H1 (cell line): Measurements from ENCODE around the gene OSBP. TPM values are rescaled to one million over a fixed set of nuclear protein-coding genes. Genes with fewer than 3 reads are reported as not detected.

Experiments
- CTCF ChIA-PET: fragments of 300-600 bp; sonication (Branson Sonifier 250); formaldehyde crosslinking; loops from one replicate; lab custom pipeline; 2021; ENCODE audit not compliant: partially characterized antibody; lab: Charles Lee
- POLR2A ChIA-PET: fragments of 300-600 bp; sonication (Branson Sonifier 250); formaldehyde crosslinking; loops from one replicate; lab custom pipeline; 2021; ENCODE audit warnings: inconsistent platforms; ENCODE audit not compliant: partially characterized antibody; lab: Charles Lee
- DNase-seq, 2 experiments: peaks; one replicate each; pipeline versions ENCODE4 v3.0.0 to v3.0.0-alpha.2; 2010 to 2022; ENCODE audit warnings: low spot score in 2 of 2, low read depth in 1 of 2, mixed read lengths in 1 of 2
- FAIRE-seq: peaks from 2 replicates; lab custom pipeline; 2011; peaks lifted over from hg19 to GRCh38; lab: Jason Lieb, UNC
- H2AFZ ChIP-seq: 2 replicates; pipeline ENCODE4 v1.8.1; 2012; ENCODE audit warnings: low read length, inconsistent platforms
- H2AK5ac ChIP-seq: 2 replicates; pipeline ENCODE4 v1.6.1; 2013; ENCODE audit warnings: low read depth, low read length
- H2BK120ac ChIP-seq: replicated peaks from 2 replicates; pipeline ENCODE3; 2013; ENCODE audit warnings: low read depth, low read length, inconsistent platforms
- H2BK12ac ChIP-seq: 2 replicates; pipeline ENCODE4 v1.6.1; 2013; ENCODE audit warnings: low read depth, low read length
- H2BK15ac ChIP-seq: 2 replicates; pipeline ENCODE4 v1.6.1; 2013; ENCODE audit warnings: low read length
- H2BK20ac ChIP-seq: 2 replicates; pipeline ENCODE4 v1.6.1; 2013; ENCODE audit warnings: low read length
- H2BK5ac ChIP-seq: 2 replicates; pipeline ENCODE4 v1.6.1; 2013; ENCODE audit warnings: low read depth, low read length
- H3K14ac ChIP-seq: 2 replicates; pipeline ENCODE4 v1.6.1; 2013; ENCODE audit warnings: inconsistent platforms; ENCODE audit not compliant: insufficient read length
- H3K18ac ChIP-seq: 2 replicates; pipeline ENCODE4 v1.6.1; 2013; ENCODE audit warnings: low read length; ENCODE audit errors: extremely low read depth
- H3K23ac ChIP-seq: 2 replicates; pipeline ENCODE4 v1.6.1; 2013; ENCODE audit warnings: inconsistent platforms; ENCODE audit not compliant: insufficient read length
- H3K23me2 ChIP-seq: 2 replicates; pipeline ENCODE4 v1.6.1; 2013; ENCODE audit warnings: low read depth, low read length
- H3K27ac ChIP-seq: 2 replicates; pipeline ENCODE4 v1.6.1; 2011; ENCODE audit warnings: low read depth, low read length, inconsistent platforms
- H3K27me3 ChIP-seq, 4 experiments: replicated peaks in 1 of 4; 1 replicate in 1 of 4; 2 replicates in 3 of 4; pipeline versions ENCODE4 v1.6.1 to v1.8.1; 2011 to 2013; ENCODE audit warnings: low read length in 3 of 4, mild to moderate bottlenecking in 3 of 4, inconsistent platforms in 2 of 4, mixed read lengths in 2 of 4, moderate library complexity in 1 of 4; ENCODE audit not compliant: control insufficient read depth in 3 of 4, insufficient read depth in 3 of 4; ENCODE audit errors: extremely low read depth in 1 of 4
- H3K36me3 ChIP-seq, 4 experiments: 2 replicates each; pipeline versions ENCODE4 v1.6.1 to v1.8.1; 2011 to 2013; ENCODE audit warnings: mild to moderate bottlenecking in 4 of 4, low read length in 3 of 4, moderate library complexity in 2 of 4, control low read depth in 1 of 4, inconsistent platforms in 1 of 4; ENCODE audit not compliant: insufficient read depth in 4 of 4, control insufficient read depth in 2 of 4
- H3K4ac ChIP-seq: replicated peaks from 2 replicates; pipeline ENCODE3; 2013; ENCODE audit warnings: low read length, low read depth, mixed read lengths, inconsistent platforms; ENCODE audit not compliant: insufficient read length
- H3K4me1 ChIP-seq, 4 experiments: replicated peaks in 1 of 4; 1 replicate in 1 of 4; 2 replicates in 3 of 4; pipeline versions ENCODE4 v1.6.1 to v1.8.1; 2011 to 2013; ENCODE audit warnings: low read length in 3 of 4, inconsistent platforms in 2 of 4, mixed read lengths in 1 of 4; ENCODE audit not compliant: insufficient read depth in 4 of 4, control insufficient read depth in 3 of 4
- H3K4me2 ChIP-seq, 2 experiments: 2 replicates each; pipeline versions ENCODE4 v1.6.1 to v1.8.1; 2011 to 2013; ENCODE audit warnings: low read depth in 2 of 2, low read length in 2 of 2, control low read depth in 1 of 2, inconsistent platforms in 1 of 2, mild to moderate bottlenecking in 1 of 2; ENCODE audit not compliant: insufficient read depth in 1 of 2
- H3K4me3 ChIP-seq, 4 experiments: fragments of 200-600, 300-600 bp in 1 of 4; sonication (generic), shearing (Covaris generic), sonication (Bioruptor Twin) in 1 of 4; 2 replicates each; pipeline versions ENCODE4 v1.5.1 to v1.8.1; 2011 to 2016; ENCODE audit warnings: low read length in 4 of 4, low read depth in 3 of 4, control low read depth in 2 of 4, inconsistent platforms in 2 of 4, mild to moderate bottlenecking in 2 of 4, mixed read lengths in 1 of 4, moderate library complexity in 1 of 4; ENCODE audit not compliant: insufficient read depth in 2 of 4; ENCODE audit errors: extremely low read depth in 1 of 4
- H3K56ac ChIP-seq: replicated peaks from 2 replicates; pipeline ENCODE3; 2013; ENCODE audit warnings: low read depth, mild to moderate bottlenecking, mixed read lengths, low read length, inconsistent platforms; ENCODE audit not compliant: insufficient read length
- H3K79me1 ChIP-seq: 2 replicates; pipeline ENCODE4 v1.6.1; 2013; ENCODE audit warnings: low read depth, low read length, control low read depth
- H3K79me2 ChIP-seq, 2 experiments: 2 replicates each; pipeline versions ENCODE4 v1.6.1 to v1.8.1; 2012 to 2013; ENCODE audit warnings: low read length in 2 of 2, mild to moderate bottlenecking in 2 of 2, inconsistent platforms in 1 of 2; ENCODE audit not compliant: insufficient read depth in 2 of 2, control insufficient read depth in 1 of 2
- H3K9ac ChIP-seq, 4 experiments: replicated peaks in 1 of 4; 1 replicate in 1 of 4; 2 replicates in 3 of 4; pipeline versions ENCODE4 v1.6.1 to v1.8.1; 2011 to 2013; ENCODE audit warnings: low read depth in 3 of 4, low read length in 3 of 4, control low read depth in 2 of 4, mild to moderate bottlenecking in 2 of 4, moderate library complexity in 2 of 4, inconsistent platforms in 1 of 4; ENCODE audit errors: extremely low read depth in 1 of 4
- H3K9me3 ChIP-seq, 2 experiments: 2 replicates each; pipeline versions ENCODE4 v1.6.1 to v1.8.1; 2012 to 2013; ENCODE audit warnings: mild to moderate bottlenecking in 2 of 2, moderate library complexity in 2 of 2, control low read depth in 1 of 2, inconsistent platforms in 1 of 2, low read depth in 1 of 2, low read length in 1 of 2, mixed read lengths in 1 of 2; ENCODE audit not compliant: insufficient read depth in 2 of 2
- H4K20me1 ChIP-seq, 2 experiments: replicated peaks in 1 of 2; 2 replicates each; pipeline versions ENCODE3 to v1.8.1; 2011 to 2013; ENCODE audit warnings: inconsistent platforms in 2 of 2, low read length in 2 of 2, mild to moderate bottlenecking in 1 of 2; ENCODE audit not compliant: insufficient read depth in 2 of 2, control insufficient read depth in 1 of 2
- H4K5ac ChIP-seq: 2 replicates; pipeline ENCODE4 v1.6.1; 2013; ENCODE audit warnings: low read length, low read depth, mixed read lengths, inconsistent platforms; ENCODE audit not compliant: insufficient read length
- H4K8ac ChIP-seq: 2 replicates; pipeline ENCODE4 v1.8.0; 2013; ENCODE audit warnings: mild to moderate bottlenecking, moderate library complexity, low read length, inconsistent platforms; ENCODE audit not compliant: insufficient read depth; ENCODE audit errors: extremely low read depth
- H4K91ac ChIP-seq: replicated peaks from 2 replicates; pipeline ENCODE3; 2013; ENCODE audit warnings: low read length, mixed read lengths, inconsistent platforms; ENCODE audit not compliant: insufficient read length
- CHD2 ChIP-seq: IDR thresholded peaks from 2 replicates; pipeline ENCODE4 v1.6.1; 2012; ENCODE audit warnings: low read length, improper control_type of control experiment
- CREB1 ChIP-seq: IDR thresholded peaks from 2 replicates; pipeline ENCODE4 v1.6.1; 2012; ENCODE audit warnings: inconsistent platforms
- PHF8 ChIP-seq: fragments of 200-600 bp; sonication (generic); conservative IDR thresholded peaks from 2 replicates; pipeline ENCODE4 v1.7.1; 2012; ENCODE audit warnings: low read depth, mild to moderate bottlenecking, inconsistent platforms, low read length, moderate library complexity
- SP4 ChIP-seq: IDR thresholded peaks from 2 replicates; pipeline ENCODE4 v1.6.1; 2012; ENCODE audit warnings: low read length, inconsistent platforms
- SUZ12 ChIP-seq: fragments of 200-600 bp; sonication (generic); IDR thresholded peaks from 2 replicates; pipeline ENCODE4 v1.6.1; 2012; ENCODE audit warnings: mild to moderate bottlenecking, inconsistent platforms, low read length, moderate library complexity, mixed read lengths
- TAF1 ChIP-seq: IDR thresholded peaks from 2 replicates; pipeline ENCODE4 v1.6.1; 2011; ENCODE audit warnings: mild to moderate bottlenecking, low read depth, low read length
- TAF7 ChIP-seq: optimal IDR thresholded peaks from 2 replicates; pipeline ENCODE3; 2011; ENCODE audit warnings: low read depth, mild to moderate bottlenecking, inconsistent platforms, low read length, moderate library complexity, borderline replicate concordance
- WGBS, 2 experiments: shearing (Covaris generic) in 1 of 2; methylation state at CpG; one replicate each; pipeline versions ENCODE4 v1.1.6 to v1.1.7; 2013 to 2015; ENCODE audit warnings: low lambda C conversion rate in 2 of 2, mixed read lengths in 2 of 2, inconsistent platforms in 1 of 2, low coverage in 1 of 2, missing lambda C conversion rate in 1 of 2; ENCODE audit not compliant: insufficient replicate concordance in 2 of 2, insufficient coverage in 1 of 2, insufficient read length in 1 of 2; ENCODE audit errors: extremely low coverage in 1 of 2, missing lambda C conversion rate in 1 of 2; 5-methylcytosine and 5-hydroxymethylcytosine counted together
- polyA plus RNA-seq, 7 experiments: library from polyadenylated mRNA; depleted of rRNA in 3 of 7; stranded (reverse) in 5 of 7; unstranded in 2 of 7; fragments of >200 nt in 5 of 7; fragments of 200-250 nt in 2 of 7; gene quantifications; 1 replicate in 5 of 7; 2 replicates in 1 of 7; 4 replicates in 1 of 7; pipeline versions ENCODE4 v1.2.1 to v1.2.3, GENCODE V29; 2011 to 2013; ENCODE audit warnings: missing spikeins in 2 of 7, mixed read lengths in 2 of 7
- total RNA-seq: library from RNA; stranded (reverse); fragmentation: NEBNext Ultra II Directional; extraction: Animal tissue kit (Norgen Biotek cat#: 25700); gene quantifications from 2 replicates; pipeline ENCODE4 v1.2.1, GENCODE V29; 2021
- TF ChIP-seq, protein P1 (sequence below): IDR thresholded peaks from 2 replicates; pipeline ENCODE4 v1.6.1; 2011; ENCODE audit warnings: low read depth, mild to moderate bottlenecking, low read length; ENCODE audit not compliant: insufficient read depth
- TF ChIP-seq, protein P2 (sequence below): IDR thresholded peaks from 2 replicates; pipeline ENCODE4 v1.6.1; 2011; ENCODE audit warnings: low read length, improper control_type of control experiment

Gene OSBP
- total and polyA plus RNA-seq, 2 of the 8 experiments (the other 6 are each of a cell fraction or from before 2014, with no cell fraction given) = 13.2 to 43.1 TPM

DNA sequence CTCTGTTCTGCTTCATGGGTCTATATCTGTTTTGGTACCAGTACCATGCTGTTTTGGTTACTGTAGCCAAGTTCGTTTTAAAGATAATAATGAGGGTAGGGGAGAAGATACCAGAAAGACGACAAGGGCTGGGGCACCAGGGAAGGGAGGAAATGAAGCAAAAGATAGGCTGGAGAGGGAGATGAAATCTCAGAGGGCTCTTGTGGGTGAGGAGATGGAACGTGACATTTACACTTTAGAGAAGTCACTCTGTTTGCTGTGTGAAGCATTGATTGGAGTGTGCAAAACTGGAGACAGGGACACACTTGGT lies 70.8 kb downstream of the OSBP start:
- Histone ChIP-seq H2BK12ac (no peak overlapping the region), H3K9me3 (no peaks in the 10 kb centered on the region), H3K23me2 (peaks cover 5% of the 10 kb centered on the region; the same call in 1 of the 2 replicates), H4K20me1 (no peaks in the 10 kb centered on the region), H2BK5ac (no peak overlapping the region), H2BK120ac (no peak overlapping the region), H3K4me2 (no peak overlapping the region), H3K79me1 (no peaks in the 10 kb centered on the region), H3K9ac (no peak overlapping the region), H3K27me3 (no peaks in the 10 kb centered on the region), H3K4me1 (peaks cover 0 to 7% (median 0%) of the 10 kb centered on the region in 4 experiments; a peak in 1 of 7 replicates), H3K14ac (no peak overlapping the region), H4K91ac (no peak overlapping the region), H4K8ac (no peak overlapping the region), H3K4ac (no peak overlapping the region), H3K27ac (0 out of 2 replicates have a peak overlapping the region, but pooled peaks have one; percentile 19), H3K79me2 (no peaks in the 10 kb centered on the region), H2BK15ac (no peak overlapping the region), H4K5ac (no peak overlapping the region), H3K36me3 (no peaks in the 10 kb centered on the region), H2AK5ac (no peak overlapping the region), H3K18ac (no peak overlapping the region), H3K56ac (no peak overlapping the region), H2AFZ (peak overlapping the region; percentile 86; the same call in 1 of the 2 replicates), H3K4me3 (no peak overlapping the region), H3K23ac (no peak overlapping the region), H2BK20ac (no peak overlapping the region)
- 80% methylated on average over 3 of the region's 3 CpGs; no CpG with 5 or more reads in 1 of the 2 experiments for WGBS, 2 experiments
- TF ChIP-seq CHD2 = no peak
- TF ChIP-seq CREB1 = no peak
- no peak for TF ChIP-seq TAF7
- TF ChIP-seq SP4 = no peak
- no peak for TF ChIP-seq SUZ12
- TF ChIP-seq, protein P1, sequence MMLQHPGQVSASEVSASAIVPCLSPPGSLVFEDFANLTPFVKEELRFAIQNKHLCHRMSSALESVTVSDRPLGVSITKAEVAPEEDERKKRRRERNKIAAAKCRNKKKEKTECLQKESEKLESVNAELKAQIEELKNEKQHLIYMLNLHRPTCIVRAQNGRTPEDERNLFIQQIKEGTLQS = no peak
- no peak for TF ChIP-seq PHF8
- no peak for TF ChIP-seq TAF1
- TF ChIP-seq, protein P2, sequence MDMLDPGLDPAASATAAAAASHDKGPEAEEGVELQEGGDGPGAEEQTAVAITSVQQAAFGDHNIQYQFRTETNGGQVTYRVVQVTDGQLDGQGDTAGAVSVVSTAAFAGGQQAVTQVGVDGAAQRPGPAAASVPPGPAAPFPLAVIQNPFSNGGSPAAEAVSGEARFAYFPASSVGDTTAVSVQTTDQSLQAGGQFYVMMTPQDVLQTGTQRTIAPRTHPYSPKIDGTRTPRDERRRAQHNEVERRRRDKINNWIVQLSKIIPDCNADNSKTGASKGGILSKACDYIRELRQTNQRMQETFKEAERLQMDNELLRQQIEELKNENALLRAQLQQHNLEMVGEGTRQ = no peak
- FAIRE-seq (no peak), DNase-seq (no peak)
- CTCF ChIA-PET = no interaction called here
- POLR2A ChIA-PET = no interaction called here
